Measurements from ENCODE around the gene TMEM232. TPM values are rescaled to one million over a fixed set of nuclear protein-coding genes. Genes with fewer than 3 reads are reported as not detected.

Gene TMEM232
- total RNA-seq, 2 experiments from 2014 or later = 0.30 to 1.2 TPM

DNA sequence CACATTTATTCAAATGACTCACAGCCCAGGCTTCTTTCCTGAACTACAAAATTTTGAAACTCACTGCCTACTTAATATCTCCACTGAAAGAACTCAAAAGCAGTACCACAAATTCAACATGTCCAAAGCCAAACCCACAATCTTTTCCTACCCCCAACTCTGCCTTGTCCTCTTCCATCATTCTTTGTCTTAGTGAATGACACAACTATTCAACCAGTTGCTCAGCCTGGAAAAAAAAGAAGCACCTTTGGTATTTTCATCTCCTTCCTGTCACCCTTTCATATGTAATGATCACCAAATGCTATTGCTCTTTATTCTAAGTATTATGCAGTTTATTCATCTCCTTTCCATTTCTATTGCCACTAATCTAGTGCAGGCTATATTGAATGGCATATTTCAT lies 216.3 kb downstream of the TMEM232 start:
- ChIA-PET CTCF (no interaction called here), POLR2A (no interaction called here)
- Mint-ChIP-seq H3K27me3 (peaks cover 5% of the 10 kb centered on the region), H3K9me3 (ENCODE audit: low read depth) (no peaks in the 10 kb centered on the region), H3K36me3 (ENCODE audit: low read depth) (no peaks in the 10 kb centered on the region), H3K27ac (no peak overlapping the region), H3K4me1 (no peaks in the 10 kb centered on the region), H3K4me3 (no peak overlapping the region)
- intact Hi-C loops (cut with DNase I, micrococcal nuclease) = no loop called here
- DNase-seq = no peak
- no peak for ATAC-seq

DNA sequence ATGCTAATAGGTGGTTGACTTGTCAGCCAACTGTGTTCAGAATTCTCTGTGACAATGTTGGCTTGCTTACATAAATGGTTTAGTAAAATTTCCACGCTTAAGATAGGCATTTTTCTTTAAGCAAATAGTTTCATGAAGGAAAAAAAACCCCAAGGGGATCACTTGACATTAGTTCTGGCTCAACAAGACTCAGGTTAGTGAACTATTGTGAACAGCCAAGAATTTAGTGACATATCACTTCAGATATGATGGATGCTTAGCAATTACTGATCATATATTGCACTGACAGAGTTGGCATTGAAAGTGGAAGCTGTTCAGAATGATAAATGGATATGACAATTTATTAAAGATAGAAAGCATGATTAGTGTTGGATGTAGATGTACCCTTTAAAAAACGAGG lies 218.5 kb downstream of the TMEM232 start:
- no peak for ATAC-seq
- Mint-ChIP-seq H3K4me3 (no peak overlapping the region), H3K27ac (no peak overlapping the region), H3K9me3 (ENCODE audit: low read depth) (no peaks in the 10 kb centered on the region), H3K27me3 (peaks cover 3% of the 10 kb centered on the region), H3K4me1 (no peaks in the 10 kb centered on the region), H3K36me3 (ENCODE audit: low read depth) (no peaks in the 10 kb centered on the region)
- POLR2A ChIA-PET = no interaction called here
- intact Hi-C loops (cut with DNase I, micrococcal nuclease) = no loop called here
- no peak for DNase-seq
- CTCF ChIA-PET = no interaction called here

DNA sequence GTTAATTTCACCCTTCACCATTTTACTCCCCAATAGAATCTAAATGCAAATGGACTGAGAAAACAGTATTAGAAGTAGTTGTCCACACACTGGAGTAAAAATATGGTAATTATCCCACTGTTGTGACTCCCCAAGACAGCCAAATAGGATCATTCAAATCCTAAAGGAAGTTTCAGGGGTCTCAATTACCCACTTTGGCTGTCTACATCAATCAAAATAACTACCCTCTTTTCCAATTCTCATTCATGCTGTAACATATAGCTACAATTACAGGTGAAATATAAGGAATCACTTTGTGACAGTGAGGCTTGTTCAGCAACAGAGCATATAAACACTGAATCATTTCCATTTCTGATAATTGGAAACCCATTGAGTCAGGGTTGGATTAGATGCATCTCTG lies 220.1 kb downstream of the TMEM232 start:
- H3K4me1 Mint-ChIP-seq = no peaks in the 10 kb centered on the region
- H3K4me3 Mint-ChIP-seq = no peak overlapping the region
- peaks cover 3% of the 10 kb centered on the region for H3K27me3 Mint-ChIP-seq
- ChIA-PET POLR2A (no interaction called here), CTCF (no interaction called here)
- H3K27ac Mint-ChIP-seq = no peak overlapping the region
- intact Hi-C loops (cut with DNase I, micrococcal nuclease) = no loop called here
- ATAC-seq = no peak
- H3K36me3 Mint-ChIP-seq (ENCODE audit: low read depth) = no peaks in the 10 kb centered on the region
- DNase-seq = no peak
- no peaks in the 10 kb centered on the region for H3K9me3 Mint-ChIP-seq (ENCODE audit: low read depth)

DNA sequence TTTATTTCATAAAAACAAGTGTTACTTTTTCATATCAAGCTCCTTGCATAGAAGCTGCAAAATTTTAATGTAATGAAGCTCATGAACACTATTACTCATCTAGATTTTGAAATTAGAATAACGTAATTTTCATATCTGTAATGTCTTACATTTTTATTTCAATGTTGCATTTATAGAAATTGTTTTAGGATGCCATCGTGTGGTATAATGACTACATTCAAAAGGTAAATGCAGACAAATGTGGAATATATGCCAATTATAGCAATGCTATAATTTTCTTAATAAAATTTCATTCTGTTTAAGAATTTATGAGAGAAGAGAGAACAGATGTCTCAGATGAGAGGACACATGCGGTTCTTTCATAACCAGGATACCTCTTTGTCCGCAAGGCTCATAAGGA lies 230.2 kb downstream of the TMEM232 start:
- CTCF ChIA-PET = no interaction called here
- intact Hi-C loops (cut with DNase I, micrococcal nuclease) = no loop called here
- no peaks in the 10 kb centered on the region for H3K36me3 Mint-ChIP-seq (ENCODE audit: low read depth)
- DNase-seq = no peak
- no peak overlapping the region for H3K4me3 Mint-ChIP-seq
- H3K27ac Mint-ChIP-seq = no peak overlapping the region
- no peaks in the 10 kb centered on the region for H3K4me1 Mint-ChIP-seq
- POLR2A ChIA-PET = no interaction called here
- no peaks in the 10 kb centered on the region for H3K9me3 Mint-ChIP-seq (ENCODE audit: low read depth)
- H3K27me3 Mint-ChIP-seq = peaks cover 2% of the 10 kb centered on the region
- ATAC-seq = no peak

DNA sequence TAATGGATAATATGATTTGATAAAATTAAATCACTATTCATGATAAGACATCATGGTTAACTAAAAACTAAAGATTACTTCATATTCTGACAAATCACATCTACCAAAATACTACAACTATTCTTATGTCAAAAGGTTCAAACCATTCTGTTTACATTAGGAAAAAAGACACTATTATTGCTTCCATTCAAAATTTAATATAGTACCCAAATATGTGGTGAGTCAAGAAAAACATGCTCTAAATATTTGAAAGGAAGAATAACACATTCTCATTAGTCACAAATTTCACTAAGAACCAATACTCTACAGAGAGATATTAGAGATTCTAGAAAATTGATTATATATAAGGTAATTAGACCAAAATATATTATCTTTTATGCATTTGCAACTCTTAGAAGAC lies 234.0 kb downstream of the TMEM232 start:
- CTCF ChIA-PET = no interaction called here
- H3K36me3 Mint-ChIP-seq (ENCODE audit: low read depth) = no peaks in the 10 kb centered on the region
- H3K4me1 Mint-ChIP-seq = no peaks in the 10 kb centered on the region
- POLR2A ChIA-PET = no interaction called here
- no peak overlapping the region for H3K4me3 Mint-ChIP-seq
- no peak overlapping the region for H3K27ac Mint-ChIP-seq
- ATAC-seq (no peak), DNase-seq (no peak)
- intact Hi-C loops (cut with DNase I, micrococcal nuclease) = no loop called here
- H3K27me3 Mint-ChIP-seq = peaks cover 4% of the 10 kb centered on the region
- H3K9me3 Mint-ChIP-seq (ENCODE audit: low read depth) = no peaks in the 10 kb centered on the region

DNA sequence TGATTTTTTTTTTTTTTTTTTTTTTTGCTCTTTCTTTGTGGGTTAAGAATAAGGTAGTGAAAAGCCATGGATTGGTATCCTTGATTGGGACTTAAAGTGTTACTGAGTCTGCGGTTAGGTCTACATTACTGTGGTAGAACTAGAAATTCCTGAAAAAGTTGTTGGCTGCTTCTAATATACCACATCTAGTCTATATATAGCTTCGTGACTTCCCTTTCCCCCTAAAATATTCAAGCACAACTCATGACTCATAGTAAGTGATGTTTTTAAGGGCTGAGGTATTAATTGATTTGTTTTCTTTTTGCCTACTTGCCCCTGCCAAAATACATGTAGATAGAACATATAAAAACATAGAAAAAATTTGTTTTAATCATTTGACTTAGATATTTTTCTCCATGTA lies 247.6 kb downstream of the TMEM232 start:
- intact Hi-C loops (cut with DNase I, micrococcal nuclease) = no loop called here
- CTCF ChIA-PET = no interaction called here
- H3K27ac Mint-ChIP-seq = no peak overlapping the region
- H3K36me3 Mint-ChIP-seq (ENCODE audit: low read depth) = no peaks in the 10 kb centered on the region
- H3K4me1 Mint-ChIP-seq = no peaks in the 10 kb centered on the region
- H3K9me3 Mint-ChIP-seq (ENCODE audit: low read depth) = no peaks in the 10 kb centered on the region
- DNase-seq (no peak), ATAC-seq (no peak)
- H3K4me3 Mint-ChIP-seq = no peak overlapping the region
- peaks cover 4% of the 10 kb centered on the region for H3K27me3 Mint-ChIP-seq
- POLR2A ChIA-PET = no interaction called here

DNA sequence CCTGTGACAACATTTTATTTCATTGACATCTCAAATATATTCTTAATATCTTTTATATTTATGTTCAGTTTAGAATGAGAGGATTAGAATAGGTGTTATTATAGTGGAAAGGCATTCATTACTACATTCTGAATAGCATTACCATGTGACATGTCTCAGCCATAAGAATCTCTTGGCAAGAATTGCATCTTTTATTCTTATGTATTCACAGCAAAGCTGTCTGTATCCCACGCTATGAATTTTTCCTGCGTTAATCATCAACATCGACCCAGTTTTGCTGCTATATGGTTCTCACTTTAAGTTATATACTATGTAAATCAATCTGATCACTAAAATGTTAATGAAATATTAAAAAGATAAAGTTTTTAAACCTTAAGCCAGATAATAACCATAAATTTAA lies 248.6 kb downstream of the TMEM232 start:
- no peak for DNase-seq

DNA sequence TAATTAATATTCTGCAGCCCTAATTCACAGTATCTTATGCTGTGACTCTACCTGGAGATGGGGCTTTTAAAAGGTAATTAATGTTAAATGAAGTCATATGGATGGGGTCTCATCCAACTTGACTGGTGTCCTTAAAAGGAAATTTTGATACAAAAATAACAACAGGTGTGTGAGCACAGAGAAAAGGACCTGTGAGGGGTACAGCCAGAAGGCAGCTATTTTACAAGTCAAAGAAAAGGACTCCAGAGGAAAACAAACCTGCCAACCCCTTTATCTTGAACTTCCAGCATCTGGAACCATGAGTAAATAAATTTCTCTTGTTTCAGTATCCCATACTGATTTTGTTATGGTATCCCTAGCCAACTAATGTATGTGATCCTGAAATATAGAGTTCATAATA lies 250.3 kb downstream of the TMEM232 start:
- ATAC-seq = no peak
- Mint-ChIP-seq H3K9me3 (ENCODE audit: low read depth) (peaks cover 6% of the 10 kb centered on the region), H3K36me3 (ENCODE audit: low read depth) (no peaks in the 10 kb centered on the region), H3K27me3 (peaks cover 6% of the 10 kb centered on the region), H3K4me3 (no peak overlapping the region), H3K27ac (no peak overlapping the region), H3K4me1 (no peaks in the 10 kb centered on the region)
- DNase-seq = no peak
- intact Hi-C loops (cut with DNase I, micrococcal nuclease) = no loop called here
- ChIA-PET POLR2A (no interaction called here), CTCF (no interaction called here)

More for the DNA sequence above, 248.6 kb downstream of the TMEM232 start:
- ChIA-PET CTCF (no interaction called here), POLR2A (no interaction called here)
- Mint-ChIP-seq H3K9me3 (ENCODE audit: low read depth) (no peaks in the 10 kb centered on the region), H3K4me3 (no peak overlapping the region), H3K27me3 (peaks cover 4% of the 10 kb centered on the region), H3K36me3 (ENCODE audit: low read depth) (no peaks in the 10 kb centered on the region), H3K27ac (no peak overlapping the region), H3K4me1 (no peaks in the 10 kb centered on the region)
- intact Hi-C loops (cut with DNase I, micrococcal nuclease) = no loop called here
- no peak for ATAC-seq

DNA sequence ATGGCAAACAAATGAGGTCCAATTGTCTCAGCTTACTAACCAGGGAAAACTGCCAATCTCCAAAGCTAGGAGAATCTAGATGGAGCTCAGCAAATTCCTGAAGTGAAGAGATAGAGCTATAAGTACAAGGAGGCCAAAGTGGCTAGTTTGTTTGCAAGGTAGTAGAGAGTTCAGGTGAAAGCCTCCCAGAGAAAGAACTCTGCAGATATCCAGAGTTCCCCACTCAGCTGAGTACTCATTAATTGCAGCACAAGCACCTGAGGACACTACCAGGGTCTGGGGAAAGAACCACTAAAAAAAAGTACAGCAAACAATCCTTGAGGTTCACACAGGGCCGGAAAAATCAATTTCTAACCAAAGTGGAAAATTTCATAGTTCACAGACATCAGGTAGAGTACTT lies 250.9 kb downstream of the TMEM232 start:
- DNase-seq = no peak
- ATAC-seq = no peak
- H3K27ac Mint-ChIP-seq = no peak overlapping the region
- H3K4me1 Mint-ChIP-seq = no peaks in the 10 kb centered on the region
- ChIA-PET CTCF (interaction anchor here (0.6 kb wide), 1 partner anchor 46 kb away, joined by 5 read pairs; no protein-coding TSS in a partner anchor), POLR2A (no interaction called here)
- H3K36me3 Mint-ChIP-seq (ENCODE audit: low read depth) = no peaks in the 10 kb centered on the region
- intact Hi-C loops (cut with DNase I, micrococcal nuclease) = no loop called here
- no peak overlapping the region for H3K4me3 Mint-ChIP-seq
- H3K27me3 Mint-ChIP-seq = peaks cover 6% of the 10 kb centered on the region
- H3K9me3 Mint-ChIP-seq (ENCODE audit: low read depth) = peaks cover 12% of the 10 kb centered on the region

DNA sequence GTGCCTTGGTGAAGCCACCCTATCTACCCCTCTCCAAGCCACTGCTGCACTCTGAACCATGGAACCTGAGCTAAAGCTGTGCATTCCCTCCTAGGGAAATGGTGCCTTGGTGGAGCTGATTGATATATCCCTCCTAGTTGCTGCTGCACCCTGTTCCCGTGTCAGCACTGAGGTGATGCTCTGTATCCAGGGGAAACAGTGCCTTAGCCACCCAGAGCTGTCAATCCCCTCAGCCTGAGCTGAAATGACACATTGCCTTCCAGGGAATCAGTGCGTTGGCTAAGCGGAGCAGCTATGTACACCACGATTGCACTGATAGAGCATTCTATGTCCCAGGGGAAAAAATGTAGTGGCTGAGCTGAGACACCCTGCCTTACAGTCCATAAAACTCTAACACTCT lies 257.0 kb downstream of the TMEM232 start:
- no peak for ATAC-seq
- no peaks in the 10 kb centered on the region for H3K4me1 Mint-ChIP-seq
- H3K4me3 Mint-ChIP-seq = no peak overlapping the region
- no peak for DNase-seq
- H3K36me3 Mint-ChIP-seq (ENCODE audit: low read depth) = no peaks in the 10 kb centered on the region
- POLR2A ChIA-PET = no interaction called here
- peaks cover 2% of the 10 kb centered on the region for H3K27me3 Mint-ChIP-seq
- H3K27ac Mint-ChIP-seq = no peak overlapping the region
- CTCF ChIA-PET = interaction anchor here (0.6 kb wide), 1 partner anchor 887 kb away, joined by 3 read pairs; no protein-coding TSS in a partner anchor
- intact Hi-C loops (cut with DNase I, micrococcal nuclease) = no loop called here
- peaks cover 16% of the 10 kb centered on the region for H3K9me3 Mint-ChIP-seq (ENCODE audit: low read depth)

DNA sequence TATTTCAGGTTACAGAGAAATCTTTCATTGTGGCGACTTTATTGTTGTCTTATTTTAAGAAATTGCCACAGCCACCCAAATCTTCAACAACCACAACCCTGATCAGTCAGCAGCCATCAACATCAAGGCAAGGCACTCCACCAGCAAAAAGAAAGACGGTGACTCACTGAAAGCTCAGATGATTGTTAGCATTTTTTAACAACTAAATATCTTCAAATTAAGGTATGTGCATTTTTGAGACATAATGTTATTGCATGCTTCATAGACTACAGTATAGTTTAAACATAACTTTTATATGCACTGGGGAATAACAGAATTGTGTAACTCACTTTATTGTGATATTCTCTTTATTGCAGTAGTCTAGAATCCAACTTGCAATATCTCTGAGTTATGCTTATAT lies 263.4 kb downstream of the TMEM232 start:
- CTCF ChIA-PET = no interaction called here
- Mint-ChIP-seq H3K27me3 (no peaks in the 10 kb centered on the region), H3K4me1 (no peaks in the 10 kb centered on the region), H3K9me3 (ENCODE audit: low read depth) (no peaks in the 10 kb centered on the region), H3K27ac (no peak overlapping the region), H3K4me3 (no peak overlapping the region), H3K36me3 (ENCODE audit: low read depth) (no peaks in the 10 kb centered on the region)
- POLR2A ChIA-PET = no interaction called here
- no peak for DNase-seq
- ATAC-seq = no peak
- intact Hi-C loops (cut with DNase I, micrococcal nuclease) = no loop called here

DNA sequence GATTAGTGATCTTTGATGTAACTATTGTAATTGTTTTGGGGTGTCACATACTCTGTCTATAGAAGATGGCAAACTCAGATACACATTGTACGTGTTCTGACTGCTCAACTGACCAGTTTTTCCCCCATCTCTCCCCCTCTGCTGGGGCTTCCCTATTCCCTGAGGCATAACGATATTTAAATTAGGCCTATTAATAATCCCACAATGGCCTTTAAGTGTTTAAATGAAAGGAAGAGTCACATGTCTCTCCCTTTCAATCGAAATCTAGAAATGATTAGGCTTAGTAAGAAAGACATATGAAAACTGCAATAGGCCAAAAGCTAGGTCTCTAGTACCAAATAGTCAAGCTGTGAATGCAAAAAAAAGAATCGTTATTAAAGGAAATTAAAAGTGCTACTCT lies 265.6 kb downstream of the TMEM232 start:
- DNase-seq = no peak
- Mint-ChIP-seq H3K9me3 (ENCODE audit: low read depth) (no peaks in the 10 kb centered on the region), H3K4me3 (no peak overlapping the region), H3K4me1 (no peaks in the 10 kb centered on the region), H3K27ac (no peak overlapping the region), H3K36me3 (ENCODE audit: low read depth) (no peaks in the 10 kb centered on the region), H3K27me3 (no peaks in the 10 kb centered on the region)
- CTCF ChIA-PET = interaction anchor here (0.7 to 1.3 kb wide), 2 partner anchors 10 to 242 kb away, joined by 3 read pairs; no protein-coding TSS in a partner anchor
- ATAC-seq = no peak
- POLR2A ChIA-PET = no interaction called here
- intact Hi-C loops (cut with DNase I, micrococcal nuclease) = no loop called here

DNA sequence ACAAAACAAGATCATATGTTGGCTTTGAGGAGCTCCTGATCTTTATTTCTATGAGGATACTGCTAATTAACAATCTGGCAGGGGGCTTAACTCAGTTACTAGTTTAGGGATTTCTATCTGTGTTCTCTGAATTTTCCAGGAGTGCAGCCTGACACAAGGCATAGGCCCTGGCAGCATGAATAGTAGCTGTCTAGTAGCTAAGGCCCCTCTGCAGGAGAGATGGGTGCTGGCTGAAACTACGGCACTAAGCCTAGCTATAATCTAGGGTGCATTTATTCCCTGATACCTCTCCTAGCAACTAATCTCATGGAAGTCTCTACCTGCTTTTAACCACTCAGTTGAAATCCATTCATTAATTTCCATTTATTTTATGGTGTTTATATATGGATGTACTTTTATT lies 268.2 kb downstream of the TMEM232 start:
- H3K27ac Mint-ChIP-seq = no peak overlapping the region

More for the DNA sequence above, 268.2 kb downstream of the TMEM232 start:
- Mint-ChIP-seq H3K27me3 (no peaks in the 10 kb centered on the region), H3K4me3 (no peak overlapping the region), H3K9me3 (ENCODE audit: low read depth) (no peaks in the 10 kb centered on the region), H3K4me1 (no peaks in the 10 kb centered on the region), H3K36me3 (ENCODE audit: low read depth) (no peaks in the 10 kb centered on the region)
- intact Hi-C loops (cut with DNase I, micrococcal nuclease) = no loop called here
- ChIA-PET POLR2A (no interaction called here), CTCF (interaction anchor here (0.6 to 1.4 kb wide), 2 partner anchors 9 to 10 kb away, joined by 3 to 4 read pairs; no protein-coding TSS in a partner anchor)
- no peak for ATAC-seq
- no peak for DNase-seq
